ENCODE results near the gene TUBE1. TPM values are rescaled to one million over a fixed set of nuclear protein-coding genes. Genes with fewer than 3 reads are reported as not detected.

Gene TUBE1
- total and polyA plus RNA-seq, 2 of the 4 experiments (the other 2 are of a cell fraction): 7.9 to 8.6 TPM

DNA sequence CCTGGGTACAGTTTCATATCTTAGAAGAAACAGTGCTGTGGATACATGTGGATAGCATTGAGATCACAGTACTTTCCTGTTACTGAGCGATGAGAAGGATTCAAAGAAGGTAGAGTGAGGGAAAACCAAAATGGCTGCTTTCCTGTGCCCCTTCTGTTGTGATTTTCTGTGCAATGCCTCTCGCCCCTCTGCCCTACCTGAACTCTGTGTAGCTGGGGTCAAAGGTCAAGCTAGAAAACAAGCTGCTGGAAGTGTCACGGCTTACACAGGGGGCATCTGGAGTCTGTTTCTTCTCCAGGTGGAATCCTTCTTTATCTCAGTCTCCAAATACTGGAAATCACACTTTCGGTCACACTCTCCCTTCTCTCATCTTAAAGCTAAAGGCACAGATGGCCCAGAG is 60.3 kb downstream of the TUBE1 start:
- H3K9me3 ChIP-seq (ENCODE audit: control insufficient read depth, insufficient read depth, low read length): peaks cover 3% of the 10 kb centered on the region
- no peak overlapping the region for H2AK5ac ChIP-seq (ENCODE audit: low read depth, low read length)
- H4K5ac ChIP-seq (ENCODE audit: low read depth, low read length): no peak overlapping the region
- DNase-seq (no peak), ATAC-seq (ENCODE audit: low read depth) (no peak)
- no peak overlapping the region for H3K27ac ChIP-seq (ENCODE audit: insufficient read depth, low read length)
- ChIA-PET CTCF (no interaction called here), POLR2A (ENCODE audit: unreplicated experiment) (no interaction called here)
- no peak overlapping the region for H3K4me3 ChIP-seq (ENCODE audit: insufficient read depth, low read depth, low read length)
- H2BK5ac ChIP-seq (ENCODE audit: low read depth, low read length, poor library complexity, severe bottlenecking): no peak overlapping the region
- WGBS, 2 experiments (ENCODE audit: extremely low coverage in 2 of 2, insufficient read length in 1 of 2): 45% methylated on average over 2 of the region's 4 CpGs; no CpG with 5 or more reads in 1 of the 2 experiments
- TF ChIP-seq MAFK (IDR thresholded peaks at IDR 0.05; ENCODE audit: low read depth, low read length) (no peak), CEBPB (IDR thresholded peaks at IDR 0.05; ENCODE audit: low read depth, low read length) (no peak), RFX5 (IDR thresholded peaks at IDR 0.05; ENCODE audit: low read depth, low read length) (no peak), RCOR1 (IDR thresholded peaks at IDR 0.05; ENCODE audit: insufficient replicate concordance, low read length) (no peak), CHD1 (IDR thresholded peaks at IDR 0.05; ENCODE audit: low read depth, low read length) (no peak), NFE2L2 (IDR thresholded peaks at IDR 0.05; ENCODE audit: low read depth, low read length) (no peak), BHLHE40 (IDR thresholded peaks at IDR 0.05; ENCODE audit: low read depth, low read length) (no peak)
- TF ChIP-seq, protein P1, sequence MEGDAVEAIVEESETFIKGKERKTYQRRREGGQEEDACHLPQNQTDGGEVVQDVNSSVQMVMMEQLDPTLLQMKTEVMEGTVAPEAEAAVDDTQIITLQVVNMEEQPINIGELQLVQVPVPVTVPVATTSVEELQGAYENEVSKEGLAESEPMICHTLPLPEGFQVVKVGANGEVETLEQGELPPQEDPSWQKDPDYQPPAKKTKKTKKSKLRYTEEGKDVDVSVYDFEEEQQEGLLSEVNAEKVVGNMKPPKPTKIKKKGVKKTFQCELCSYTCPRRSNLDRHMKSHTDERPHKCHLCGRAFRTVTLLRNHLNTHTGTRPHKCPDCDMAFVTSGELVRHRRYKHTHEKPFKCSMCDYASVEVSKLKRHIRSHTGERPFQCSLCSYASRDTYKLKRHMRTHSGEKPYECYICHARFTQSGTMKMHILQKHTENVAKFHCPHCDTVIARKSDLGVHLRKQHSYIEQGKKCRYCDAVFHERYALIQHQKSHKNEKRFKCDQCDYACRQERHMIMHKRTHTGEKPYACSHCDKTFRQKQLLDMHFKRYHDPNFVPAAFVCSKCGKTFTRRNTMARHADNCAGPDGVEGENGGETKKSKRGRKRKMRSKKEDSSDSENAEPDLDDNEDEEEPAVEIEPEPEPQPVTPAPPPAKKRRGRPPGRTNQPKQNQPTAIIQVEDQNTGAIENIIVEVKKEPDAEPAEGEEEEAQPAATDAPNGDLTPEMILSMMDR (conservative IDR thresholded peaks at IDR 0.05; ENCODE audit: low read depth, low read length): no peak
- no peak overlapping the region for H4K91ac ChIP-seq (ENCODE audit: insufficient read depth, low read depth, low read length)
- in situ Hi-C loops (cut with MboI; ENCODE audit: low sequenced_read_pairs): loop anchor here (25.0 kb wide), 2 partner anchors 665 to 990 kb away; no protein-coding TSS in a partner anchor
- H3K36me3 ChIP-seq (ENCODE audit: control insufficient read depth, insufficient read depth, low read length): no peaks in the 10 kb centered on the region
- H3K56ac ChIP-seq (ENCODE audit: extremely low read depth, insufficient read depth, low read length): no peak overlapping the region
- no peaks in the 10 kb centered on the region for H3K79me1 ChIP-seq (ENCODE audit: low read depth in 1 of 2, low read length in 2 of 2)
- no peak overlapping the region for H3K18ac ChIP-seq (ENCODE audit: low read depth, low read length)
- 0 out of 2 replicates have a peak, but pooled peaks cover 3% of the 10 kb centered on the region for H3K9me1 ChIP-seq (ENCODE audit: insufficient read depth, low read length)
- no TSS peak for BruUV-seq (replicated peaks)
- H4K20me1 ChIP-seq (ENCODE audit: insufficient read depth, low read length): no peaks in the 10 kb centered on the region
- H3K4me2 ChIP-seq (ENCODE audit: low read depth, low read length): no peak overlapping the region
- H3K4me1 ChIP-seq (ENCODE audit: control insufficient read depth, insufficient read depth, low read length): no peaks in the 10 kb centered on the region
- no peak overlapping the region for H2BK120ac ChIP-seq (ENCODE audit: low read depth, low read length)
- no peak overlapping the region for H2BK15ac ChIP-seq (ENCODE audit: low read depth, low read length)
- dilution Hi-C loops (cut with HindIII; ENCODE audit: low sequenced_read_pairs, unreplicated experiment): no loop called here
- no peak overlapping the region for H3K4ac ChIP-seq (ENCODE audit: low read depth, low read length)
- H2AK9ac ChIP-seq (replicated peaks; ENCODE audit: low read depth, low read length, poor library complexity): no peak overlapping the region
- no peak overlapping the region for H3K14ac ChIP-seq (replicated peaks; ENCODE audit: low read depth, low read length)
- intact Hi-C loops (cut with micrococcal nuclease): no loop called here
- no peak overlapping the region for H2BK20ac ChIP-seq (ENCODE audit: low read depth, low read length)
- peaks cover 5% of the 10 kb centered on the region for H3K27me3 ChIP-seq (ENCODE audit: control insufficient read depth, insufficient read depth, low read length)
- no peak overlapping the region for H3K9ac ChIP-seq (ENCODE audit: low read depth, low read length)
- no peak overlapping the region for H4K8ac ChIP-seq (ENCODE audit: low read depth in 2 of 2, low read length in 2 of 2)
- H2AFZ ChIP-seq (replicated peaks; ENCODE audit: low read length, poor library complexity): no peak overlapping the region
- no peak overlapping the region for H3K23ac ChIP-seq (ENCODE audit: low read depth, low read length)

All from IMR-90 (cell line).